Thyroid gland (tissue), 4 donors: Measurements from ENCODE around the gene CCDC61. TPM values are rescaled to one million over a fixed set of nuclear protein-coding genes. Genes with fewer than 3 reads are reported as not detected.

Experiments used
- DNase-seq, 2 donors: peaks; one replicate each; pipeline ENCODE4 v3.0.0-alpha.2; 2019
- H3K27ac ChIP-seq, 3 donors: fragments of 200-600 bp; sonication (generic); 1 replicate in 2 of 3; 2 replicates in 1 of 3; pipeline ENCODE4 v1.5.1; 2016 to 2019; ENCODE audit warnings: mild to moderate bottlenecking in 1 of 3, moderate library complexity in 1 of 3
- H3K27me3 ChIP-seq: fragments of 200-600 bp; sonication (generic); one replicate; pipeline ENCODE4 v1.5.1; 2019
- H3K36me3 ChIP-seq, 2 donors: fragments of 200-600 bp; sonication (generic); one replicate each; pipeline ENCODE4 v1.5.1; 2016 to 2019
- H3K4me1 ChIP-seq, 2 donors: fragments of 200-600 bp; sonication (generic); one replicate each; pipeline ENCODE4 v1.5.1; 2017 to 2019
- H3K4me3 ChIP-seq, 3 donors: fragments of 200-600 bp; sonication (generic); replicated peaks in 1 of 3; 1 replicate in 2 of 3; 2 replicates in 1 of 3; pipeline ENCODE4 v1.5.1; 2016; ENCODE audit warnings: mild to moderate bottlenecking in 1 of 3
- H3K9me3 ChIP-seq: fragments of 200-600 bp; sonication (generic); one replicate; pipeline ENCODE4 v1.5.1; 2017
- CTCF ChIP-seq, 6 experiments: fragments of 200-600 bp in 3 of 6; fragments of 450-650 bp in 3 of 6; sonication (generic) in 3 of 6; IDR thresholded peaks; one replicate each; pipeline ENCODE4 v1.5.1; 2016 to 2019; ENCODE audit warnings: antibody characterized with exemption in 6 of 6, mild to moderate bottlenecking in 2 of 6, inconsistent platforms in 1 of 6, moderate library complexity in 1 of 6
- POLR2A ChIP-seq, 2 donors: fragments of 450-650 bp; IDR thresholded peaks; one replicate each; pipeline ENCODE4 v1.6.1; 2017; ENCODE audit warnings: antibody characterized with exemption in 2 of 2, mild to moderate bottlenecking in 2 of 2, moderate library complexity in 1 of 2
- WGBS, 2 donors: methylation state at CpG; one replicate each; pipeline ENCODE4 v1.1.5; 2017; 5-methylcytosine and 5-hydroxymethylcytosine counted together
- intact Hi-C: fragments of 100-400 bp; cut with DNase I; formaldehyde crosslinking; loops from one replicate; pipeline ENCODE4 v1.15.1; 2023
- total RNA-seq, 4 donors: library from RNA; depleted of rRNA; stranded (reverse); fragments of >200 nt; gene quantifications; one replicate each; pipeline ENCODE4 v1.2.3, GENCODE V29; 2016

Gene CCDC61
- total RNA-seq, 4 donors from 2014 or later: 8.5 to 12.4 (median 9.8) TPM

DNA sequence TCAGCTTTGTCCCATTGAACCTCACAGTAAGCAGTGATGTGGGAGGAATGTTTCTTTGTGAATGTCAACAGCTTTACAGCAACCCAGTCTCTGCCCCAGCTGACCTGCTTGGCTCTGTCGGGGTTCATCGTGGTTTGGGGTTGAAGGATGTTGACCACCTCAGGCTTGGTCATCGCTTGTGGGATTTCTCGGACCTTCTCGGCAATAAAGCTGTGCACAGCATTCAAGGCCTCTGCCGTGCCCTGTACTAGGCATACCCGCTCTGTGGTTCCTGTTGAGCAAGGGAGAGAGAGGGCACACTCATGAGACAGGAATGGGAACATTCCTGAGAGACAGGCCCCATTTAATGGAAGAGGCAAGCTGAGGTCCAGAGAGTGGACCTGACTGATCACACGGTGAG lies 41.6 kb upstream of the CCDC61 start:
- Histone ChIP-seq H3K27ac (no peak overlapping the region), H3K36me3 (no peaks in the 10 kb centered on the region)
- DNase-seq: no peak

GRCh38 chr19:45954156-45954555 lies 41.1 kb upstream of the CCDC61 start:
- no peak for DNase-seq
- no peak overlapping the region for H3K4me3 ChIP-seq
- no peaks in the 10 kb centered on the region for H3K9me3 ChIP-seq
- intact Hi-C loops: no loop called here
- H3K4me1 ChIP-seq: peaks cover 6 to 7% of the 10 kb centered on the region in 2 donors
- H3K27me3 ChIP-seq: no peaks in the 10 kb centered on the region
- no peaks in the 10 kb centered on the region for H3K36me3 ChIP-seq
- no peak overlapping the region for H3K27ac ChIP-seq
- 31 to 37% methylated on average over 6 to 9 of the region's 9 CpGs for WGBS, 2 donors
- TF ChIP-seq POLR2A (IDR thresholded peaks at IDR 0.05) (no peak), CTCF (IDR thresholded peaks at IDR 0.05) (no peak)

More for the DNA sequence above, 41.6 kb upstream of the CCDC61 start:
- TF ChIP-seq POLR2A (IDR thresholded peaks at IDR 0.05) (no peak), CTCF (IDR thresholded peaks at IDR 0.05) (no peak)
- Histone ChIP-seq H3K4me1 (peaks cover 6 to 7% of the 10 kb centered on the region in 2 donors), H3K4me3 (no peak overlapping the region), H3K9me3 (no peaks in the 10 kb centered on the region), H3K27me3 (no peaks in the 10 kb centered on the region)
- intact Hi-C loops: no loop called here
- 90 to 95% methylated on average over 8 of the region's 8 CpGs for WGBS, 2 donors

GRCh38 chr19:45955905-45956608 lies 39.2 kb upstream of the CCDC61 start:
- Histone ChIP-seq H3K27ac (peak overlapping the region in 1 of 3 donors; percentile 48), H3K4me1 (peaks cover 6 to 9% of the 10 kb centered on the region in 2 donors), H3K27me3 (no peaks in the 10 kb centered on the region), H3K9me3 (no peaks in the 10 kb centered on the region), H3K4me3 (no peak overlapping the region), H3K36me3 (no peaks in the 10 kb centered on the region)
- no peak for TF ChIP-seq CTCF (IDR thresholded peaks at IDR 0.05)
- no peak for TF ChIP-seq POLR2A (IDR thresholded peaks at IDR 0.05)
- 24 to 36% methylated on average over 13 of the region's 13 CpGs for WGBS, 2 donors
- peak; percentile 36 to 44 for DNase-seq
- intact Hi-C loops: no loop called here

DNA sequence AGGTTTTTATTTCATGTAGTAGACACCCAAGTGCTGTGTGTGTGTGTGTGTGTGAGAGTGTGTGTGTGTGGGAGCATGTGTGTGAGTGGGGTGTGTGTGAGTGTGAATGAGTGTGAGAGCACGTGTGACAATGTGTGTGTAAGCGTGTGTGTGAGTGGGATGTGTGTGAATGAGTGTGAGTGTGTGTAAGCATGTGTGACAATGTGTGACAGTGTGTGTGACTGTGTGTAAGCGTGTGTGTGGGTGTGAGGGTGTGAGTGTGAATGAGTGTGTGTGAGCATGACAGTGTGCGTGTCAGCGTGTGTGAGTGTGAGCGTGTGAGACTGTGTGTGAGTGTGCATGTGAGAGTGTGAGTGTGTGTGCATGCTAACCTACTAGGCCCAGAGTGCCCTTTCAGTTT lies 36.9 kb upstream of the CCDC61 start:
- Histone ChIP-seq H3K9me3 (no peaks in the 10 kb centered on the region), H3K4me3 (no peak overlapping the region), H3K27ac (no peak overlapping the region), H3K36me3 (no peaks in the 10 kb centered on the region), H3K4me1 (peaks cover 0 to 3% of the 10 kb centered on the region in 2 donors), H3K27me3 (no peaks in the 10 kb centered on the region)
- WGBS, 2 donors: 90 to 91% methylated on average over 6 of the region's 6 CpGs
- no peak for DNase-seq
- no peak for TF ChIP-seq CTCF (IDR thresholded peaks at IDR 0.05)
- intact Hi-C loops: no loop called here

GRCh38 chr19:45958769-45959516 lies 36.3 kb upstream of the CCDC61 start:
- peak overlapping the region in 2 of 3 donors; percentile 36 to 50 for H3K27ac ChIP-seq
- peaks cover 0 to 3% of the 10 kb centered on the region in 2 donors for H3K4me1 ChIP-seq
- H3K27me3 ChIP-seq: no peaks in the 10 kb centered on the region
- H3K9me3 ChIP-seq: no peaks in the 10 kb centered on the region
- no peaks in the 10 kb centered on the region for H3K36me3 ChIP-seq
- H3K4me3 ChIP-seq: no peak overlapping the region
- no peak for DNase-seq
- 58 to 73% methylated on average over 12 of the region's 12 CpGs for WGBS, 2 donors
- intact Hi-C loops: no loop called here
- no peak for TF ChIP-seq POLR2A (IDR thresholded peaks at IDR 0.05)
- TF ChIP-seq CTCF (IDR thresholded peaks at IDR 0.05): no peak
